Femur (tissue), 1 donor: Measurements from ENCODE around the gene APCDD1L.
"Not testable (repeated sequence)": the region's sequence is repeated elsewhere in the genome, so short reads cannot be mapped to it uniquely, and the experiment has no call there.

Source experiments
- DNase-seq: peaks from one replicate; pipeline ENCODE4 v3.0.0-alpha.2; 2017

APCDD1L gene

GRCh38 chr20:58436868-58437645 is 78.1 kb downstream of the APCDD1L start:
- DNase-seq = no peak

- DNase-seq = no peak
These were observed 80.0 kb downstream of the APCDD1L start for GRCh38 chr20:58435237-58435636.

- no peak for DNase-seq
These were observed 80.9 kb downstream of the APCDD1L start for GRCh38 chr20:58434326-58434725.

- DNase-seq = no peak
These were observed 81.4 kb downstream of the APCDD1L start for GRCh38 chr20:58433759-58434158.

GRCh38 chr20:58433029-58433647 is 82.1 kb downstream of the APCDD1L start:
- no peak for DNase-seq

- DNase-seq = no peak
These were observed 82.8 kb downstream of the APCDD1L start for GRCh38 chr20:58432186-58432954.

- no peak for DNase-seq
These were observed 84.1 kb downstream of the APCDD1L start for GRCh38 chr20:58431134-58431533.

GRCh38 chr20:58429303-58429702 is 85.9 kb downstream of the APCDD1L start:
- no peak for DNase-seq

GRCh38 chr20:58428364-58428763 is 86.8 kb downstream of the APCDD1L start:
- no peak for DNase-seq

- not testable (repeated sequence) for DNase-seq
These were observed 87.6 kb downstream of the APCDD1L start for GRCh38 chr20:58427571-58427970.

- DNase-seq = no peak
These were observed 90.8 kb downstream of the APCDD1L start for GRCh38 chr20:58424218-58424969.

GRCh38 chr20:58421497-58421850 is 93.7 kb downstream of the APCDD1L start:
- DNase-seq = no peak

GRCh38 chr20:58420798-58421496 is 94.3 kb downstream of the APCDD1L start:
- DNase-seq = no peak

GRCh38 chr20:58418949-58419748 is 96.0 kb downstream of the APCDD1L start:
- no peak for DNase-seq

GRCh38 chr20:58417438-58417837 is 97.8 kb downstream of the APCDD1L start:
- DNase-seq = no peak

- DNase-seq = no peak
These were observed 98.4 kb downstream of the APCDD1L start for GRCh38 chr20:58416835-58417234.

- DNase-seq = no peak
These were observed 99.1 kb downstream of the APCDD1L start for GRCh38 chr20:58416057-58416456.

- not testable (repeated sequence) for DNase-seq
These were observed 100.4 kb downstream of the APCDD1L start for GRCh38 chr20:58414786-58415185.

GRCh38 chr20:58414216-58414615 is 101.0 kb downstream of the APCDD1L start:
- not testable (repeated sequence) for DNase-seq
